Kidney (tissue), 14 donors: ENCODE measurements around the gene SCAPER. TPM values are rescaled to one million over a fixed set of nuclear protein-coding genes. Genes with fewer than 3 reads are reported as not detected.

Experiments
- DNase-seq, 5 donors: peaks; one replicate each; pipeline ENCODE4 v3.0.0-alpha.2; 2013 to 2020
- FAIRE-seq: peaks from 2 replicates; lab custom pipeline; 2012; peaks lifted over from hg19 to GRCh38; lab: Jason Lieb, UNC
- H3K27ac ChIP-seq, 2 donors: one replicate each; pipeline ENCODE4 v1.7.0; 2013; ENCODE audit warnings: low read depth in 2 of 2, low read length in 2 of 2, inconsistent platforms in 1 of 2
- H3K27me3 ChIP-seq: one replicate; pipeline ENCODE4 v1.7.1; 2013; ENCODE audit warnings: low read length, inconsistent platforms; ENCODE audit not compliant: control insufficient read depth, insufficient read depth
- H3K36me3 ChIP-seq, 3 donors: one replicate each; pipeline versions ENCODE4 v1.7.0 to v1.7.1; 2013; ENCODE audit warnings: low read length in 3 of 3, control low read depth in 1 of 3, inconsistent platforms in 1 of 3; ENCODE audit not compliant: insufficient read depth in 3 of 3, control insufficient read depth in 2 of 3
- H3K4me1 ChIP-seq, 3 donors: one replicate each; pipeline versions ENCODE4 v1.7.0 to v1.7.1; 2013; ENCODE audit warnings: low read length in 3 of 3, inconsistent platforms in 1 of 3, low read depth in 1 of 3; ENCODE audit not compliant: control insufficient read depth in 2 of 3, insufficient read depth in 2 of 3
- H3K4me3 ChIP-seq, 3 donors: one replicate each; pipeline versions ENCODE4 v1.7.0 to v1.8.1; 2013; ENCODE audit warnings: low read length in 3 of 3, control low read depth in 1 of 3, inconsistent platforms in 1 of 3
- H3K9ac ChIP-seq, 3 donors: one replicate each; pipeline versions ENCODE4 v1.7.0 to v1.7.1; 2013; ENCODE audit warnings: low read length in 3 of 3, control low read depth in 1 of 3, inconsistent platforms in 1 of 3
- H3K9me3 ChIP-seq, 3 donors: one replicate each; pipeline versions ENCODE4 v1.7.0 to v1.7.1; 2013; ENCODE audit warnings: low read length in 3 of 3, control low read depth in 1 of 3, inconsistent platforms in 1 of 3; ENCODE audit not compliant: control insufficient read depth in 2 of 3, insufficient read depth in 1 of 3
- CTCF ChIP-seq: IDR thresholded peaks from 3 replicates; pipeline ENCODE4 v1.5.1; 2012; ENCODE audit warnings: mild to moderate bottlenecking, moderate library complexity, borderline replicate concordance; ENCODE audit not compliant: insufficient read depth; ENCODE audit errors: extremely low read depth
- intact Hi-C: fragments of 100-400 bp; cut with DNase I; formaldehyde crosslinking; loops from one replicate; pipeline ENCODE4 v1.11.1; 2022
- polyA plus RNA-seq: library from polyadenylated mRNA; stranded (reverse); fragments of 350-450 nt; fragmentation: Illumina TruSeq; extraction: RNeasy Lipid Tissue Mini Kit (QIAGEN cat#74804); gene quantifications from one replicate; pipeline ENCODE4 v1.2.3, GENCODE V29; 2014; ENCODE audit warnings: low read depth, low replicate concordance; ENCODE audit not compliant: insufficient read depth
- total RNA-seq: library from RNA; stranded (reverse); fragmentation: NEBNext Ultra II Directional; extraction: Animal tissue kit (Norgen Biotek cat#: 25700); gene quantifications from one replicate; pipeline ENCODE4 v1.2.1, GENCODE V29; 2021
- donor health status: control.
- donor health status: control.
- donor health status: control.
- donor health status: control.
- donor health status: control.
- donor health status: DM: yes; HTN: yes; CAD: no.
- donor health status: Normal renal cell carcinoma (clear cell type).

SCAPER gene
- total and polyA plus RNA-seq, 2 donors from 2014 or later, result 11.6 to 39.4 TPM

GRCh38 chr15:76803049-76803571 lies 102.0 kb downstream of the SCAPER start:
- no peak overlapping the region for H3K4me3 ChIP-seq
- no peak overlapping the region for H3K27ac ChIP-seq
- no peaks in the 10 kb centered on the region for H3K4me1 ChIP-seq
- H3K9ac ChIP-seq, result no peak overlapping the region
- no peak for TF ChIP-seq CTCF
- DNase-seq (no peak), FAIRE-seq (no peak)
- no peaks in the 10 kb centered on the region for H3K9me3 ChIP-seq
- intact Hi-C loops, result no loop called here
- no peaks in the 10 kb centered on the region for H3K27me3 ChIP-seq
- peaks cover 0 to 6% (median 4%) of the 10 kb centered on the region in 3 donors for H3K36me3 ChIP-seq

GRCh38 chr15:76802411-76802810 lies 102.7 kb downstream of the SCAPER start:
- Histone ChIP-seq H3K27ac (no peak overlapping the region), H3K4me3 (no peak overlapping the region), H3K9ac (no peak overlapping the region), H3K4me1 (no peaks in the 10 kb centered on the region), H3K9me3 (no peaks in the 10 kb centered on the region), H3K27me3 (no peaks in the 10 kb centered on the region), H3K36me3 (peaks cover 0 to 6% (median 4%) of the 10 kb centered on the region in 3 donors)
- FAIRE-seq (no peak), DNase-seq (no peak)
- intact Hi-C loops, result no loop called here
- TF ChIP-seq CTCF, result no peak

- no peak for DNase-seq
- intact Hi-C loops, result no loop called here
- Histone ChIP-seq H3K9ac (no peak overlapping the region), H3K4me3 (no peak overlapping the region), H3K27me3 (no peaks in the 10 kb centered on the region), H3K4me1 (no peaks in the 10 kb centered on the region), H3K27ac (no peak overlapping the region), H3K36me3 (peaks cover 0 to 6% (median 4%) of the 10 kb centered on the region in 3 donors), H3K9me3 (no peaks in the 10 kb centered on the region)
- TF ChIP-seq CTCF, result no peak
- no peak for FAIRE-seq
Measured at GRCh38 chr15:76799760-76800159, 105.4 kb downstream of the SCAPER start.

- no peak for FAIRE-seq
- Histone ChIP-seq H3K4me3 (no peak overlapping the region), H3K27me3 (no peaks in the 10 kb centered on the region), H3K4me1 (no peaks in the 10 kb centered on the region), H3K27ac (no peak overlapping the region), H3K36me3 (peaks cover 0 to 7% (median 0%) of the 10 kb centered on the region in 3 donors), H3K9me3 (no peaks in the 10 kb centered on the region), H3K9ac (no peak overlapping the region)
- no peak for TF ChIP-seq CTCF
- DNase-seq, result no peak
- intact Hi-C loops, result no loop called here
Measured at GRCh38 chr15:76795217-76795616, 109.9 kb downstream of the SCAPER start.
